Calu3 (cell line): Measurements from ENCODE around the gene CDC25A. TPM values are rescaled to one million over a fixed set of nuclear protein-coding genes. Genes with fewer than 3 reads are reported as not detected.

Experiments
- BruUV-seq: library from RNA; stranded (reverse); fragments of 400-500 nt; replicated peaks from 2 replicates; lab custom pipeline; 2021; lab: Mats Ljungman, UMichigan
- CTCF ChIA-PET: fragments of 300-600 bp; sonication (Branson Sonifier 250); formaldehyde crosslinking; loops from one replicate; lab custom pipeline; 2022; ENCODE audit warnings: antibody characterized with exemption; lab: Charles Lee
- DNase-seq: peaks from one replicate; pipeline ENCODE4 v3.0.0; 2022
- H3K27ac Mint-ChIP-seq: one replicate; pipeline ENCODE4 v1.8.0; 2022; ENCODE audit warnings: mixed read lengths; ENCODE audit not compliant: unreplicated experiment
- H3K27me3 Mint-ChIP-seq: one replicate; pipeline ENCODE4 v1.8.0; 2022; ENCODE audit warnings: mixed read lengths; ENCODE audit not compliant: unreplicated experiment
- H3K36me3 Mint-ChIP-seq: one replicate; pipeline ENCODE4 v1.8.0; 2022; ENCODE audit warnings: mild to moderate bottlenecking, moderate library complexity, mixed read lengths; ENCODE audit not compliant: insufficient read depth, unreplicated experiment
- H3K4me1 Mint-ChIP-seq: one replicate; pipeline ENCODE4 v1.8.0; 2022; ENCODE audit warnings: mild to moderate bottlenecking, low read depth, mixed read lengths; ENCODE audit not compliant: unreplicated experiment
- H3K4me3 Mint-ChIP-seq: one replicate; pipeline ENCODE4 v1.8.0; 2022; ENCODE audit warnings: mild to moderate bottlenecking, low read depth, moderate library complexity, mixed read lengths; ENCODE audit not compliant: unreplicated experiment
- H3K9me3 Mint-ChIP-seq: one replicate; pipeline ENCODE4 v1.8.0; 2022; ENCODE audit warnings: low read depth, mixed read lengths; ENCODE audit not compliant: unreplicated experiment
- intact Hi-C: fragments of 100-400 bp; cut with micrococcal nuclease; formaldehyde crosslinking; loops from one replicate; pipeline ENCODE4 v1.10.0; 2022; ENCODE audit not compliant: unreplicated experiment
- total RNA-seq: library from RNA; stranded (reverse); gene quantifications from 2 replicates; pipeline ENCODE4 v1.2.3, GENCODE V29; 2022
- TF ChIP-seq, protein P1 (sequence below): fragments of 200-600 bp; IDR thresholded peaks from one replicate; pipeline ENCODE4 v1.8.0; 2022; ENCODE audit warnings: antibody characterized with exemption; ENCODE audit not compliant: unreplicated experiment

CDC25A gene
- total RNA-seq, 1 experiment from 2014 or later: 18.2 TPM

- no peak overlapping the region for H3K4me3 Mint-ChIP-seq
- H3K27ac Mint-ChIP-seq: no peak overlapping the region
- H3K36me3 Mint-ChIP-seq: peaks cover 31% of the 10 kb centered on the region
These were observed 30.3 kb downstream of the CDC25A start for GRCh38 chr3:48157950-48158376.

GRCh38 chr3:48157202-48157840, 30.9 kb downstream of the CDC25A start:
- no peaks in the 10 kb centered on the region for H3K9me3 Mint-ChIP-seq
- H3K27ac Mint-ChIP-seq: no peak overlapping the region
- no peak overlapping the region for H3K4me3 Mint-ChIP-seq
- no TSS peak for BruUV-seq
- H3K27me3 Mint-ChIP-seq: no peaks in the 10 kb centered on the region
- peaks cover 25% of the 10 kb centered on the region for H3K36me3 Mint-ChIP-seq
- DNase-seq: no peak
- CTCF ChIA-PET: interaction anchor here (0.6 to 1.7 kb wide), 4 partner anchors 44 to 333 kb away, joined by 3 to 6 read pairs (median 4); no protein-coding TSS in a partner anchor
- intact Hi-C loops: no loop called here
- H3K4me1 Mint-ChIP-seq: peaks cover 29% of the 10 kb centered on the region
- TF ChIP-seq, protein P1, sequence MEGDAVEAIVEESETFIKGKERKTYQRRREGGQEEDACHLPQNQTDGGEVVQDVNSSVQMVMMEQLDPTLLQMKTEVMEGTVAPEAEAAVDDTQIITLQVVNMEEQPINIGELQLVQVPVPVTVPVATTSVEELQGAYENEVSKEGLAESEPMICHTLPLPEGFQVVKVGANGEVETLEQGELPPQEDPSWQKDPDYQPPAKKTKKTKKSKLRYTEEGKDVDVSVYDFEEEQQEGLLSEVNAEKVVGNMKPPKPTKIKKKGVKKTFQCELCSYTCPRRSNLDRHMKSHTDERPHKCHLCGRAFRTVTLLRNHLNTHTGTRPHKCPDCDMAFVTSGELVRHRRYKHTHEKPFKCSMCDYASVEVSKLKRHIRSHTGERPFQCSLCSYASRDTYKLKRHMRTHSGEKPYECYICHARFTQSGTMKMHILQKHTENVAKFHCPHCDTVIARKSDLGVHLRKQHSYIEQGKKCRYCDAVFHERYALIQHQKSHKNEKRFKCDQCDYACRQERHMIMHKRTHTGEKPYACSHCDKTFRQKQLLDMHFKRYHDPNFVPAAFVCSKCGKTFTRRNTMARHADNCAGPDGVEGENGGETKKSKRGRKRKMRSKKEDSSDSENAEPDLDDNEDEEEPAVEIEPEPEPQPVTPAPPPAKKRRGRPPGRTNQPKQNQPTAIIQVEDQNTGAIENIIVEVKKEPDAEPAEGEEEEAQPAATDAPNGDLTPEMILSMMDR: no peak

More at GRCh38 chr3:48157950-48158376, 30.3 kb downstream of the CDC25A start:
- TF ChIP-seq, protein P1: peak; percentile 44
- Mint-ChIP-seq H3K4me1 (peaks cover 28% of the 10 kb centered on the region), H3K9me3 (no peaks in the 10 kb centered on the region), H3K27me3 (no peaks in the 10 kb centered on the region)
- CTCF ChIA-PET: interaction anchor here (1.1 to 1.7 kb wide), 3 partner anchors 69 to 333 kb away, joined by 3 to 6 read pairs (median 4); no protein-coding TSS in a partner anchor
- BruUV-seq: no TSS peak
- intact Hi-C loops: no loop called here
- peak; percentile 45 for DNase-seq

DNA sequence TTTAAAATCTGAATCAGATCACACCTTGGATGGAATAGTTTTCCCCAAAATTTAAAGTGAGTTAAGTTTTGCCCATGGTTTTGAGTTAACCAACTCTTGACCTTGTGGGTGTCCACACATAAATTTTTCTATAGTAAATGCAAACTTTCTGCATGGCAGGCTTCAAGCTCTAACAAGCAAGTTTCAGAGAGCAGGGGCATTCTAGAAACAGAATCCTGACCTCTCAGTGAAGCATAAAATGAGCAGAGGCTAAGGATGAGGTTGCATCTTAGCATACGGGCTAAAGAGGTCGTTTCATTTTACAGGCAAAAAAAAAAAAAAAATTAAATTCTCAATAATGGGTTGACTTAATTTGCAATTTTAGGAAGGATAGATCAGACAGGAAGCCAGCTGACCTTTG, 32.1 kb downstream of the CDC25A start:
- intact Hi-C loops: no loop called here
- BruUV-seq: no TSS peak
- H3K4me1 Mint-ChIP-seq: peaks cover 40% of the 10 kb centered on the region

DNA sequence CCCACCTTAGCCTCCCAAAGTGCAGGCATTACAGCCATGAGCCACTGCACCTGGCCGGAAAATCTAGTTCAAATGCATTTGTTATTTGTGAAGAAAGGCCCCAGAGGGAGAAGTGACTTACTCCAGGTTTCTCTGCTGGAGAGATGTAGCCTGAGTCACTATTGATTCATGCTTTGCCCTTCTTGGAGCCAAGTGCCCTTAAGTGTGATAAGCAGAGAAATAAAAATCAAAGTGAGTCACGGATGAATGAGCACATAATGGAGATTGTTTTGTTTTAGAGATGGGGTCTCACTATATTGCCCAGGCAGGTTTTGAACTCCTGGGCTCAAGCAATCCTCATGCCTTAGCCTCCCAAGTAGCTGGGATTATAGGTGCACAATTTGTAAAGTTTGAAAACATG, 33.1 kb downstream of the CDC25A start:
- TF ChIP-seq, protein P1: no peak
- no peaks in the 10 kb centered on the region for H3K9me3 Mint-ChIP-seq
- peaks cover 45% of the 10 kb centered on the region for H3K4me1 Mint-ChIP-seq
- CTCF ChIA-PET: interaction anchor here (0.7 kb wide), 1 partner anchor 23 kb away, joined by 6 read pairs; no protein-coding TSS in a partner anchor
- H3K27me3 Mint-ChIP-seq: no peaks in the 10 kb centered on the region
- peak overlapping the region; percentile 45 for H3K27ac Mint-ChIP-seq
- H3K36me3 Mint-ChIP-seq: peaks cover 18% of the 10 kb centered on the region
- peak; percentile 26 for DNase-seq
- intact Hi-C loops: no loop called here
- BruUV-seq: no TSS peak
- no peak overlapping the region for H3K4me3 Mint-ChIP-seq

More for the DNA sequence above, 32.1 kb downstream of the CDC25A start:
- TF ChIP-seq, protein P1: no peak
- no peak overlapping the region for H3K4me3 Mint-ChIP-seq
- DNase-seq: no peak
- no peaks in the 10 kb centered on the region for H3K27me3 Mint-ChIP-seq
- no peaks in the 10 kb centered on the region for H3K9me3 Mint-ChIP-seq
- CTCF ChIA-PET: no interaction called here
- no peak overlapping the region for H3K27ac Mint-ChIP-seq
- peaks cover 18% of the 10 kb centered on the region for H3K36me3 Mint-ChIP-seq
